Gastrocnemius medialis (tissue), 4 donors: ENCODE data around the gene CHID1.

ENCODE experiments used
- POLR2A ChIP-seq, 2 donors: fragments of 450-650 bp; IDR thresholded peaks; one replicate each; pipeline ENCODE4 v1.6.1; 2017; ENCODE audit warnings: antibody characterized with exemption in 2 of 2, mild to moderate bottlenecking in 2 of 2, moderate library complexity in 2 of 2
- TF ChIP-seq, protein P1 (sequence below), 5 experiments: fragments of 450-650 bp in 3 of 5; fragments of 200-600 bp in 2 of 5; sonication (generic) in 2 of 5; IDR thresholded peaks in 4 of 5; conservative IDR thresholded peaks in 1 of 5; 1 replicate in 4 of 5; 2 replicates in 1 of 5; pipeline ENCODE4 v1.5.1; 2016 to 2019; ENCODE audit warnings: antibody characterized with exemption in 5 of 5, mild to moderate bottlenecking in 3 of 5, moderate library complexity in 3 of 5

DNA sequence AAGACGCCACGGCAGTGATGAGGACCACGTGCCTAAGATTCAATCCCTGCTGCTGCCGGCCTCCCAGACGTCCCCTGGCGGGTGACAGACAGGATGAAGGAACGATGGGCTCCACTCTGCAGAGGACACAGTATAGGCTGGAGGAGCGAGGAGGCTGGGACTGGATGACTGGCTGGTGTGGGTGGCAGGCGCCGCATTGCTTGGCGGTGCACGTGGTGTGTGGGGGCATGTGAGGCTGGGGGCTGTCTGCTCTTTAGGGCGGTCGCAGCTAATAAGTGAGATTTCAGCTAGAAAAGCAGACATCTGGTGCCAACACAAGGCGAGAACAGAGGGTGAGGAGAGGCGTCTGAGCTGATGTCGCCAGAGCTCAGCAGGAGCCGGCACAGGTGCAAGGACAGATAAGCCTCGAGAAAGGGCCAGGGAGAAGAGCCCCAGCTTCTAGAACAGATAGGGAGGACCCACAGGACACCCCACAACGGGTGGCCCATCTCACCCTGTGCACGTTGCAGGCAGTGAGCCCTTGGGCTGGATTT, 34.8 kb downstream of the CHID1 start:
- TF ChIP-seq, protein P1, sequence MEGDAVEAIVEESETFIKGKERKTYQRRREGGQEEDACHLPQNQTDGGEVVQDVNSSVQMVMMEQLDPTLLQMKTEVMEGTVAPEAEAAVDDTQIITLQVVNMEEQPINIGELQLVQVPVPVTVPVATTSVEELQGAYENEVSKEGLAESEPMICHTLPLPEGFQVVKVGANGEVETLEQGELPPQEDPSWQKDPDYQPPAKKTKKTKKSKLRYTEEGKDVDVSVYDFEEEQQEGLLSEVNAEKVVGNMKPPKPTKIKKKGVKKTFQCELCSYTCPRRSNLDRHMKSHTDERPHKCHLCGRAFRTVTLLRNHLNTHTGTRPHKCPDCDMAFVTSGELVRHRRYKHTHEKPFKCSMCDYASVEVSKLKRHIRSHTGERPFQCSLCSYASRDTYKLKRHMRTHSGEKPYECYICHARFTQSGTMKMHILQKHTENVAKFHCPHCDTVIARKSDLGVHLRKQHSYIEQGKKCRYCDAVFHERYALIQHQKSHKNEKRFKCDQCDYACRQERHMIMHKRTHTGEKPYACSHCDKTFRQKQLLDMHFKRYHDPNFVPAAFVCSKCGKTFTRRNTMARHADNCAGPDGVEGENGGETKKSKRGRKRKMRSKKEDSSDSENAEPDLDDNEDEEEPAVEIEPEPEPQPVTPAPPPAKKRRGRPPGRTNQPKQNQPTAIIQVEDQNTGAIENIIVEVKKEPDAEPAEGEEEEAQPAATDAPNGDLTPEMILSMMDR (IDR thresholded peaks at IDR 0.05 in 4 of 5, conservative IDR thresholded peaks at IDR 0.05 in 1 of 5): no peak
- TF ChIP-seq POLR2A (IDR thresholded peaks at IDR 0.05): no peak
